Endometrium (tissue), 2 donors: ENCODE data around the gene BNC2.

ENCODE experiments used
- FAIRE-seq: peaks from 2 replicates; lab custom pipeline; 2012; peaks lifted over from hg19 to GRCh38; lab: Jason Lieb, UNC
- donor health status: control.
- donor health status: control.

BNC2 gene

GRCh38 chr9:16755467-16756160 lies 114.9 kb downstream of the BNC2 start:
- no peak for FAIRE-seq

DNA sequence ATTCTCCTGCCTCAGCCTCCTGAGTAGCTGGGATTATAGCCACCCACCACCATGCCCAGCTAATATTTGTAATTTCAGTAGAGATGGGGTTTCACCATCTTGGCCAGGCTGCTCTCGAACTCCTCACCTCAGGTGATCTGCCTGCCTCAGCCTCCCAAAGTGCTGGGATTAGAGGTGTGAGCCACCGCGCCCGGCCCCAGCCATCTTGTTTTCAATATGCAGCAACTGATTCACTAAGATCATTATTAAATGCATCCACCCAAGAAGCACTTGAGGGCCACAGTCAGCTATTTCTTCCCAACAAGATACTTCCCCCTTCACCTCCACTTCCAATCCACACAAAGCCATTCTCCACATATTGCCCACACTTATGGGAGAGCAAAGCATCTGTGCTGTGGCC lies 115.8 kb downstream of the BNC2 start:
- no peak for FAIRE-seq

GRCh38 chr9:16753256-16753655 lies 117.2 kb downstream of the BNC2 start:
- no peak for FAIRE-seq

- FAIRE-seq, result no peak
Measured at GRCh38 chr9:16752601-16753000, 117.9 kb downstream of the BNC2 start.

- FAIRE-seq, result no peak
Measured at GRCh38 chr9:16750553-16750952, 119.9 kb downstream of the BNC2 start.

DNA sequence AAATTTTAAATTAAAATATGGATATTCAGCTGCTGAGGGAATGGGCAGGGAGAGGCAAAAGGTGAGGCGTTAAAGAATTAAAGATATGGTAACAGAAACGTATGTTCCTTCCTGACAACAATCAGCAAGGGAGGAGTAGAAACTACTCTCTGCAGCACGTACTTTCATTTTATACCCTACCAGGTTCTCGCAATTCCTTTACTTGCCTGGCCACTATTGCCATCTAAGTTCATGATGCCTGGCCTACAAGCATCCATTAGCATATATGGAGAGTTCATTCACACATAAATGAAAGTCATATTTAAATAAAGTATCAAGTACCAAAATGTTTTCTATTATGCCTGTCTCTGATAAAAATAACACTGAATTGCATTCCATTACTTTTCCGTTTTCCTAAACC lies 125.1 kb downstream of the BNC2 start:
- FAIRE-seq, result no peak

DNA sequence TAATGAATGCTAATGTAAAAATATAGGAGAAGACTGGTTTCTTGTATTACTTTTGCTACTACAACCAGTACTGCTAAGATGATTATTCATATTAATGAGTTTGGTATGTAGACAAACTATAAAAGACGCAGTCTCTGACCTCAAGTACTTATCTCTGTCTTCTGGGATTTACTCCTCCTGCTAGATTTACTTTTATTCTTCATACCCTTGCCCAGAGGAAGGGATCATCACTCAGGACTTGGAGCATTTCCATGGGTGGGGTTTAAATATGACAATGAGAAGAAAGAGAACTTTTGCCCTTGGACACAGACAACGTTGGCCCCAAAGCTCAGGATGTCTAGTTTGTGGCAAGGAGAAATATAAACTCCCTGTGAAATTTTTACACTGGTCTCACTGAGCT lies 126.1 kb downstream of the BNC2 start:
- FAIRE-seq, result no peak

- FAIRE-seq, result no peak
Measured at GRCh38 chr9:16743375-16743774, 127.1 kb downstream of the BNC2 start.

DNA sequence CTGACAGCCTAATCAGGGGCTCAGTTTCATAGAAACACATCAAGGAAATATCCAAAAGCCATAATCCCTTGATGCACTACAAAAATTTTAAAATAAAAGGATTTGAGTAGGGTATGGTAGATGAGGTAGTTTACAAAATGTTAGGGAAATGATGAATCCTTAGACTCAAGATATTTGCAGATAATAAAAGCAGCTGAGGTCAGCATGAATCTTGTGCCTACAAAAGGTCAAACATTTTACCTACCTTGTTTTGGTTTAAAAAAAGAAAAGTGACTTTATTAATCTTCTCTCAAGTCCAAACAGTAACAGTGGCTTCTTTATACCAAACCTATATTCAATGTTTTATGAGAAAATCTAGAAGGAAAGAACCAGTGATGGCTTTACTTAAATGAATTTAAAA lies 135.5 kb downstream of the BNC2 start:
- no peak for FAIRE-seq

GRCh38 chr9:16732546-16732945 lies 137.9 kb downstream of the BNC2 start:
- FAIRE-seq, result no peak

DNA sequence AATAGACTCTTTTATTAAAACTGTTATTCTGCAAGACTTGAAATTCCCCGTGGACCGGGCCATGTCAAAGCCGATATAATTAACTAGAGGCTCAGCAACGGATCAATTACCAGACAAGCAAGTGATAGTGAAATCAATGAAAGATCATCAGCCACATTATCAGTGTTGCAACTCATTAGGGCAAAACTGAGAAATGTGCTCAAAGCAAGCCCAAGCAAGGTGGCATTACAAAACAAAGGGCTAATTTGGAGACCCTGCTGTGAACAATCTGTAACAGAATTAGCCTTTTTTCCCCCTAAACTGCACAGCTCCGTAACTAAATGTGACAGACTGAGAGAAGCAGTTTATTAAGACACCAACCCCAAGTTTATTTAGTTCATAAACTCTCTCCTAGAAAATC lies 140.3 kb downstream of the BNC2 start:
- FAIRE-seq, result no peak

GRCh38 chr9:16729651-16730050 lies 140.8 kb downstream of the BNC2 start:
- FAIRE-seq, result no peak

DNA sequence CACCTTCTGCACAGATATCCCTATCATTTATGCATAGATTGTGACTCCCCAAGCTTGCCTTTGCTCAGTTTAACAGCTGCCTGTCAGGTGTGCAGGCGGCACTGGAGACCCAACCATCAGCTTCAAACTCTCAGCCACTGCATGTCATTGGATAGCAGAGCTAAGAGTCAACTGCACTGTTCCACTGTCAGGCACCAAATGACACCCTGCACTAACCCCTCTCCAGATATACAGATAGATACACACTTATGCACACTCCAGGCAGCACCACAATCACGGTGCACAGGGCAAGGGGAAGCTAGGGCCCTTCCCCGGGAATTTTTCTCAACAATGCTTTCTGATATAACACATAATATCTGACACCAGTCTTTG lies 142.3 kb downstream of the BNC2 start:
- no peak for FAIRE-seq

GRCh38 chr9:16727452-16728136 lies 142.9 kb downstream of the BNC2 start:
- peak; percentile 54 for FAIRE-seq

GRCh38 chr9:16726718-16727451 lies 143.6 kb downstream of the BNC2 start:
- no peak for FAIRE-seq

DNA sequence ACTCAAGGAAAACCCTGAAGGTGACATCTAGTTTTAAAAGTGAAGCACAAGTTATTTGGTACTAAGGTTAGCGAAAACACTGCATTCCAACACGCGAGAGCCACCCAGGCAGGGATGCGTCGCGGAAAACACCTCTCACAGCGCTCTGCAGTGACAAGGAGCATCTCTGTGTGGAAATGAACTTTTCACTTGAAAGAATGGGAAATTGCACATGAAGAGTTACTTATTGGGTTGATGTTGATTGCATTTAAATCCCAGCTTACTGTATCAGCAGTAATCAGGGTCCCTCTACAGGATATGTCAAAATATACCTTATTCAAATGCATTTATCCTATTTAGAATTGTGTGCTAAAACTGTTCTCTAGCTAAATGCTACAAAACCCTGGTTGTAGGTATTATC lies 144.4 kb downstream of the BNC2 start:
- FAIRE-seq, result no peak

GRCh38 chr9:16725066-16725465 lies 145.4 kb downstream of the BNC2 start:
- FAIRE-seq, result no peak

GRCh38 chr9:16721972-16722371 lies 148.5 kb downstream of the BNC2 start:
- no peak for FAIRE-seq

- FAIRE-seq, result peak; percentile 55
Measured at GRCh38 chr9:16720386-16720785, 150.1 kb downstream of the BNC2 start.

DNA sequence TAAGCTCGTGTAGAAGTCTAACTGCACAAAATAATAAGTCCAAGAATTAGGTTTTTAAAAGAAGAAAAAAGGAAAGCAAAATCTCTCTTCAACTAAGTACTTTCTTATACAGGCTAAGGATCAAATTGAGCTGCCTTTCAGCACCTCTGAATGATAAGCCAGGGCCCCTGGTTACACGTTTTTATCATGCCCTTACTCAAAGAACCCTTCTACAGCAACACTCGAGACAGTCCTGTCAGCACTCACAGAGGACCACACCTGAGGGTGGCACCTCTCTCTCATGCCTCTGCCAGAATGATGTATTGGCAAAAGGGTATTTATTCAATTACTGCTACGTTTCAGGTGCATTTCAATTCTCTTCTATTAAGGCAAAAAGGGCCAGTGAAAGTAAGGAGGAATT lies 150.5 kb downstream of the BNC2 start:
- FAIRE-seq, result no peak

DNA sequence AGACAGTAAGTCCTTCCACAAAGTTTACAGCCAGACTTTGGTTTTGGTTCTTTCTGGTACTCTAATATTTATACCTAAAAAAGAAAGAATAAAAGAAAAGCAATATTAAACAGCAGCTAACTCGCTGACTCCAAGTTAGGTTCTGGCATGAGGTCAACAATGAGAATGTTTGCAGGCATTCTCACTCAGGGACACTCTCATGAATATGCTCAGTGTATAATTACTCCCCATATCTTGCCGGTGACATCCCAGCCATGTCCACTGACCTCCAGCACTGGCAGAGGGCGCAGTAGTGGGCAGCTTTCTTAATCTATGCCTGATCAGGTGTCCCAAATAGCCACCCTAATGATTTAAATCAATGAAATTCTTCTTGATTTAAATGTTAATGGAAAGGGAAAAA lies 151.5 kb downstream of the BNC2 start:
- no peak for FAIRE-seq

DNA sequence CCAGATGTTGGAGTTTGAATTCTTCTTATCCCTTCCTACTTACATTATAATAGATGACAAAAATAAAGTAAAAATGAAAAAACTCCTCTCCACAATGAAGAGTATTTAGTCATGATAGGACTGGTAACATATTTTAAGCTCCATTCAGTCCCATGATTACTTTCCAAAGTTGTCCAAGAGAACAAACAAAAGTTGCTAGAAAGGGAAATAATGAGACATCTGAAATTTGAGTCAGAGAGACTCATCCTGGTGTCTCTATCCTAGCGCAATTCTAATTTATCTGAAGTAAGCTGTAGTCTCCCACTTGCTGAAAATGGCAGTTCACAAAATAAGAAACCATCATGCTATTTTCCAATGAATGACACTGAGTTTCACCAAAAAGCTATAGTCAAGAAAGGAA lies 152.2 kb downstream of the BNC2 start:
- no peak for FAIRE-seq

DNA sequence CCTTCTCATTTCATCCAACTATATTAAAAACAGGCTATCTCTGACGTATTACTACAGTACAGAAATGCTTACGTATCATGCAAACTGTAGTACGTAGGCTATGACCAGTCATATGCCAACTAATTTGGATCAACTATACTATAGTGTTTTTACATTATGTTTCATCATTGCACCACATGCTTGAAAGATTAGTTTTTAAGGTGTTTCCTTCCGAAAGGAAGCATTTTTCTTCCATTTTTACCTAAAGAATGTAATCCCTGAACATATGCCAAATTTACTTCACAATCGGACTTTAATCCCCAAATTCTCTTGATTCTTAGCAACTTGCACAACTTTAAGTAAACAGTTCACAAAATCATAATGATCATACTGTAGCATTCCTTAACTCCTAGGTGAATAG lies 153.9 kb downstream of the BNC2 start:
- no peak for FAIRE-seq

DNA sequence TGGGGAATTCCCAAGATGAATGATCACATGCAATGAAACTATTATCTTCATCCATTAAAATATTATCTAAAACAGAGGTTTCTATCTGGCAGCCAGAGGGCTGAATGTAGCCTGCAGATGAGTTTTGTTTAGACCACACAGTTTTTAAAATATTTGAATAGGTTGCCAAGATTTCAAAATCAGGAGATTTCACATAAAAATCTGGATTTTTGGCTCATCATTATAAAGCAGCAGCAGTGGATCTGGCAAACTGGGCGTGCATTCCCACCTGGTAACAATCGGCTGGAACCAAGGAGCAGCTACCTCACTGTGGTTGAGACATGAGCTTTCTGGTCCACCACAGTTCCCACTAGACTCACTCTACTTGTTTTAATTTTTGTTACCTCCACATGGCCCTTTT lies 155.1 kb downstream of the BNC2 start:
- FAIRE-seq, result peak; percentile 29
